Neuronal stem cell (in vitro differentiated cells): ENCODE results near the gene TOP1.

Experiments used
- DNase-seq: peaks from one replicate; pipeline ENCODE4 v3.0.0-alpha.2; 2013; ENCODE audit warnings: low spot score
- H2AFZ ChIP-seq: one replicate; pipeline ENCODE4 v1.6.1; 2013; ENCODE audit warnings: mild to moderate bottlenecking, low read length, inconsistent platforms
- H2AK5ac ChIP-seq: 2 replicates; pipeline ENCODE4 v1.6.1; 2013; ENCODE audit warnings: low read depth, mild to moderate bottlenecking, inconsistent platforms, low read length, moderate library complexity, mixed read lengths
- H2BK120ac ChIP-seq: 2 replicates; pipeline ENCODE4 v1.6.1; 2013; ENCODE audit warnings: low read depth, mild to moderate bottlenecking, inconsistent platforms, low read length, moderate library complexity, mixed read lengths
- H2BK12ac ChIP-seq: one replicate; pipeline ENCODE4 v1.6.1; 2013; ENCODE audit warnings: low read length, inconsistent platforms
- H2BK15ac ChIP-seq: 2 replicates; pipeline ENCODE4 v1.6.1; 2013; ENCODE audit warnings: mild to moderate bottlenecking, low read length, inconsistent platforms, mixed read lengths
- H2BK5ac ChIP-seq: one replicate; pipeline ENCODE4 v1.6.1; 2013; ENCODE audit warnings: inconsistent platforms, mild to moderate bottlenecking, low read length, moderate library complexity
- H3K14ac ChIP-seq: one replicate; pipeline ENCODE4 v1.6.1; 2013; ENCODE audit warnings: low read length, inconsistent platforms
- H3K18ac ChIP-seq: 2 replicates; pipeline ENCODE4 v1.6.1; 2013; ENCODE audit warnings: low read length, inconsistent platforms
- H3K23ac ChIP-seq: 2 replicates; pipeline ENCODE4 v1.6.1; 2013; ENCODE audit warnings: low read depth, mild to moderate bottlenecking, mixed read lengths, low read length, inconsistent platforms; ENCODE audit not compliant: poor library complexity
- H3K27ac ChIP-seq: replicated peaks from 3 replicates; pipeline ENCODE4 v1.5.1; 2013; ENCODE audit warnings: low read length, inconsistent platforms
- H3K27me3 ChIP-seq, 3 experiments: 2 replicates each; pipeline ENCODE4 v1.6.1; 2013; ENCODE audit warnings: low read length in 3 of 3, mild to moderate bottlenecking in 2 of 3, inconsistent platforms in 1 of 3, low read depth in 1 of 3, mixed read lengths in 1 of 3, moderate library complexity in 1 of 3; ENCODE audit not compliant: control insufficient read depth in 3 of 3, insufficient read depth in 3 of 3
- H3K36me3 ChIP-seq, 2 donors: replicated peaks in 1 of 2; 2 replicates each; pipeline ENCODE4 v1.6.1; 2013; ENCODE audit warnings: low read length in 2 of 2; ENCODE audit not compliant: control insufficient read depth in 2 of 2, insufficient read depth in 2 of 2
- H3K4ac ChIP-seq: 2 replicates; pipeline ENCODE4 v1.6.1; 2013; ENCODE audit warnings: inconsistent platforms, mild to moderate bottlenecking, low read length, moderate library complexity
- H3K4me1 ChIP-seq, 2 donors: 1 replicate in 1 of 2; 2 replicates in 1 of 2; pipeline ENCODE4 v1.6.1; 2013; ENCODE audit warnings: low read length in 2 of 2, low read depth in 1 of 2; ENCODE audit not compliant: control insufficient read depth in 2 of 2, insufficient read depth in 1 of 2
- H3K4me2 ChIP-seq: one replicate; pipeline ENCODE4 v1.6.1; 2013; ENCODE audit warnings: mild to moderate bottlenecking, low read length, inconsistent platforms; ENCODE audit not compliant: insufficient read depth, poor library complexity, severe bottlenecking
- H3K4me3 ChIP-seq, 2 donors: 2 replicates each; pipeline ENCODE4 v1.5.1; 2013; ENCODE audit warnings: low read length in 2 of 2, mild to moderate bottlenecking in 2 of 2, inconsistent platforms in 1 of 2, moderate library complexity in 1 of 2
- H3K79me1 ChIP-seq: one replicate; pipeline ENCODE4 v1.6.1; 2013; ENCODE audit warnings: low read depth, mild to moderate bottlenecking, inconsistent platforms, low read length, moderate library complexity
- H3K9ac ChIP-seq: one replicate; pipeline ENCODE4 v1.6.1; 2013; ENCODE audit warnings: mild to moderate bottlenecking, low read depth, low read length, inconsistent platforms; ENCODE audit not compliant: poor library complexity
- H3K9me3 ChIP-seq, 2 donors: replicated peaks in 1 of 2; 2 replicates each; pipeline versions ENCODE3 to v1.6.1; 2013; ENCODE audit warnings: low read length in 2 of 2, mild to moderate bottlenecking in 2 of 2, inconsistent platforms in 1 of 2, low read depth in 1 of 2, mixed read lengths in 1 of 2, moderate library complexity in 1 of 2; ENCODE audit not compliant: control insufficient read depth in 2 of 2, insufficient read depth in 1 of 2
- H4K8ac ChIP-seq: one replicate; pipeline ENCODE4 v1.6.1; 2013; ENCODE audit warnings: low read depth, mild to moderate bottlenecking, inconsistent platforms, low read length, moderate library complexity
- H4K91ac ChIP-seq: one replicate; pipeline ENCODE4 v1.6.1; 2013; ENCODE audit warnings: low read length, low read depth, mild to moderate bottlenecking, inconsistent platforms; ENCODE audit not compliant: poor library complexity
- WGBS, 2 donors: extraction: QIAGEN DNeasy Blood & Tissue Kit; methylation state at CpG; one replicate each; pipeline ENCODE4 v1.1.7; 2013; ENCODE audit warnings: missing lambda C conversion rate in 2 of 2, mixed read lengths in 1 of 2; ENCODE audit not compliant: insufficient read length in 2 of 2, insufficient replicate concordance in 1 of 2; ENCODE audit errors: extremely low coverage in 2 of 2; 5-methylcytosine and 5-hydroxymethylcytosine counted together

TOP1 gene

DNA sequence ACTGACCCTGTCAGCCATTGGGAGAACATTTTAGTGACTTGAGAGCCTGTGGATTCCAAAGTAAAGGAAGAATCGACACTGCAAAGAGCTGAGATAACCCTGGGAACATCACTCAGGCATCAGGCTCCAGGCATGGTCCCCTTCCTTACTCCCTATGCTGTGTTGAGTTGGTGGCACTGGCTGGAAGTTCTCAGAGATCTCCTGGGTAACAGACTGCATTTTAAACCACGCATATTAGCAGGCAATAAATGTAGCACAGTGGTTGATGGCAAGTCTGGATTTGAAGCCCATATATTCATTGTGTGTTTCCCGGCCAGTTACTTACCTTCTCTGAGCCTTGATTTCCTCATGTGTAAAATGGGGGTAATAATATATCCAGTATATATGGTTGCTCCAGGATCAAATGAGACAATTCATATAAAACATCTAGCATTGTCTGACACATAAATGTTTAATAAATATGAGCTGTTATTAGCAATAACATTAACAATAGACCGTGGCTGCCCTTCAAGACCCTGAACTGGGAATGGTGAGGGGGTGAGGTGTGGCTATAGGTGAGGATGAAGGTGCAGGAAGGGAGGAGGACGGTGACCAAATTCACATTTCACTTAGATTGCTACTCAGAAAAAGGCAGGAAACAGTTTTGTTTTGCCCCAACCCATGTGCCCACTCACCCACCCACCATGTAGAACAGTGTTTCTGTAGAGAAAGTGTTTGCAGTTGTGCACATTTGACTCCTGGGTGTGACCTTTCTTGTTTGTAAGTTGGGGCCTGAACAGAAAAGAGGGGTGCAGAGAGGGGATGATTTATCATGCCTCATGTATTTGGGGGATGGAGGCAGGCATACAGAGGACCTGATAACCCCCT, 110.8 kb downstream of the TOP1 start:
- Histone ChIP-seq H3K79me1 (peaks cover 15% of the 10 kb centered on the region), H4K8ac (no peak overlapping the region), H3K14ac (no peak overlapping the region), H2AK5ac (no peak overlapping the region), H3K36me3 (peaks cover 10 to 61% of the 10 kb centered on the region in 2 donors), H3K9ac (peak overlapping the region; percentile 53), H2BK12ac (no peak overlapping the region), H3K23ac (no peak overlapping the region), H3K4ac (no peak overlapping the region), H2BK15ac (no peak overlapping the region), H2BK5ac (no peak overlapping the region), H2BK120ac (no peak overlapping the region), H3K4me2 (peak overlapping the region; percentile 85), H3K27me3 (no peaks in the 10 kb centered on the region), H4K91ac (no peak overlapping the region), H3K27ac (no peak overlapping the region), H3K4me1 (peaks cover 27 to 37% of the 10 kb centered on the region in 2 donors), H3K18ac (no peak overlapping the region), H2AFZ (no peak overlapping the region), H3K4me3 (peak overlapping the region; percentile 85 to 96), H3K9me3 (no peaks in the 10 kb centered on the region)
- no peak for DNase-seq
- WGBS, 2 donors: no CpG with 5 or more reads among the region's 5 CpGs

DNA sequence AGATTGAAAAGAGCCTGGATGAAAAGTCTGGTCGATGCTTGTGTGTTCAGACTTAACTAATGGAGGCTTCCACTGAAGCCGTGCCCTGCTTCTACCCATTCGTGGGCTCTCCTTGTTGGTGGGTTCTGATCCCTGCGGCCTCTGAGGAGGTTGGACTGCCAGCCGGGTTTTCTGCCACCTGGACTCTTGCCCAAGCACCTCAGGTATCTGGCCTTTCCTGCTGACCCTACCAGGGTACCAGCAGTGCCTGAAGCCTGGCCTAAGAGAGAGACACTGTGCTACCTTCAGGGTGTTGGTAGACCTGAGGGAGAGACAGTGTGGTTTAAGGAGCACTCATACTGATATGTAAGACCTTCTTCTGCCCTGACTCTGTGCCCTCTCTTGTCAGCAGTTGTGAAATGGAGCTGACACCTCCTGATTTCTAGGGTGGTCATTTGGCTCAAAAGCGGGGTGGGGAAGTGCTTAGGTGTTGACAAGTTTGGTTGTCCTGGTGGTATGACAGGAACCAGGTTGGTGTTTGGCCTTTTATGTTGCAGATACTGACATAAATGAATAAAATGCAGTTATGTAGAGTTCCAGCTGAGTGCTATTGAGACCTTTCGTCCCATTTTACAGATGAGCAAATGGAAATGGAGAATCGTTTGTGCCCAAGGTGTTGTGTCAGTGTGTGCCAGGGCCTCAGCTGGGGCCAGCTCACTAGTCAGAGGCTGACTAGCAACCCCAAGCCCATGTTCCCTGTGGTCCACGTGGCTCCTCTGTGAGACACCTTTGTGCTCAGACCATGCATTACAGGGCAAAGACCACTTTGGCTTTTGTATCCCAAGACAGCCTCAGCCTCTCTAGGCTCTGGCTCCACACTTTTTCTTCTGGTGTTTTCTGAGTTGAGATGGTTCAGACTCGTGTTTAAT, 111.9 kb downstream of the TOP1 start:
- Histone ChIP-seq H3K79me1 (peaks cover 19% of the 10 kb centered on the region), H3K4me3 (peak overlapping the region in 1 of 2 donors; percentile 85), H2AFZ (no peak overlapping the region), H3K4ac (no peak overlapping the region), H4K91ac (no peak overlapping the region), H4K8ac (no peak overlapping the region), H3K27me3 (no peaks in the 10 kb centered on the region), H2AK5ac (no peak overlapping the region), H2BK5ac (no peak overlapping the region), H3K4me2 (no peak overlapping the region), H3K4me1 (peaks cover 27 to 37% of the 10 kb centered on the region in 2 donors), H3K18ac (no peak overlapping the region), H3K9me3 (no peaks in the 10 kb centered on the region), H3K27ac (no peak overlapping the region), H3K36me3 (peaks cover 10 to 72% of the 10 kb centered on the region in 2 donors), H3K9ac (peak overlapping the region; percentile 9), H2BK12ac (no peak overlapping the region), H2BK120ac (no peak overlapping the region), H2BK15ac (no peak overlapping the region), H3K23ac (no peak overlapping the region), H3K14ac (no peak overlapping the region)
- no CpG with 5 or more reads among the region's 10 CpGs for WGBS, 2 donors
- no peak for DNase-seq

DNA sequence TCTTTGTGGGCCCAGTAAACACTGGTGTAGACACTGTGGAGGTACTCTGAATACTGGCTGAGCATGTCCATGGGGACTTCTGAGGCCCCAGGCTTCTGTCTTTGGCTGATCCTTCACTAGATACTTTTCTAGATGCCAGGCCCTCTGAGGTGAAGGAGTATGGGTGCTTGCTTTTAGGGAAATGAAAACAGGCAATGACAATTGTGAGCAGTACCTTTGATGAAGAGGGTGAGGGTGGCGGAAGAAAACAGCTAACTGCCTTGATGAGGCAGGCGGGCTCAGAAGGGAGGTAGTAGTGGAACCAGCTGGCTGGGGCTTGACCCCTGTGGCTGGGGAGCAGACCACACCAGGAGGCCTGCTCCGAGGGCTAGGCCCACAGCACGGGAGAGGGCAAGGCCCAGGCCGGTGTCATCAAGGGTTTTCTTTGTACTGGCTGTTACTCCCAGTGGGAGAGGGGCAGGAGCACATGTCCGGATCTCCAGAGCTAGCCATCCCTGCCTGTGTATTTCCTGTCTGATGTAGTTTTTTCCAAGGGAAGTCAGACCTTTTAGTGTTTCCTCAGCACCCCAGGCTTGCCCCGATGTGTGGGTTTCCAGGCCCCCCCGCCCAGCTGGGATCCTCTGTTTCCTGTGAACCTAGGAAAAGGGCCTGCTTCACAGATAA, 112.7 kb downstream of the TOP1 start:
- peaks cover 23 to 33% of the 10 kb centered on the region in 2 donors for H3K4me1 ChIP-seq
- no CpG with 5 or more reads among the region's 8 CpGs for WGBS, 2 donors
- H2BK12ac ChIP-seq: no peak overlapping the region
- H3K9ac ChIP-seq: no peak overlapping the region
- H2BK15ac ChIP-seq: no peak overlapping the region
- DNase-seq: no peak
- H4K91ac ChIP-seq: no peak overlapping the region
- H3K23ac ChIP-seq: no peak overlapping the region
- no peak overlapping the region for H3K18ac ChIP-seq
- H3K9me3 ChIP-seq: no peaks in the 10 kb centered on the region
- no peak overlapping the region for H3K4me3 ChIP-seq
- no peak overlapping the region for H3K4ac ChIP-seq
- no peaks in the 10 kb centered on the region for H3K27me3 ChIP-seq
- H2BK120ac ChIP-seq: no peak overlapping the region
- no peak overlapping the region for H3K4me2 ChIP-seq
- peaks cover 21% of the 10 kb centered on the region for H3K79me1 ChIP-seq
- H2BK5ac ChIP-seq: no peak overlapping the region
- H2AK5ac ChIP-seq: peak overlapping the region; percentile 9
- no peak overlapping the region for H3K14ac ChIP-seq
- peaks cover 10 to 80% of the 10 kb centered on the region in 2 donors for H3K36me3 ChIP-seq
- H2AFZ ChIP-seq: no peak overlapping the region
- no peak overlapping the region for H4K8ac ChIP-seq
- no peak overlapping the region for H3K27ac ChIP-seq
